Measurements from ENCODE around the gene DNHD1.

The DNHD1 gene

GRCh38 chr11:6565325-6565724 lies 68.2 kb downstream of the DNHD1 start:
- DNase-seq, result no peak

GRCh38 chr11:6565988-6566703 lies 69.1 kb downstream of the DNHD1 start:
- DNase-seq, result no peak

DNA sequence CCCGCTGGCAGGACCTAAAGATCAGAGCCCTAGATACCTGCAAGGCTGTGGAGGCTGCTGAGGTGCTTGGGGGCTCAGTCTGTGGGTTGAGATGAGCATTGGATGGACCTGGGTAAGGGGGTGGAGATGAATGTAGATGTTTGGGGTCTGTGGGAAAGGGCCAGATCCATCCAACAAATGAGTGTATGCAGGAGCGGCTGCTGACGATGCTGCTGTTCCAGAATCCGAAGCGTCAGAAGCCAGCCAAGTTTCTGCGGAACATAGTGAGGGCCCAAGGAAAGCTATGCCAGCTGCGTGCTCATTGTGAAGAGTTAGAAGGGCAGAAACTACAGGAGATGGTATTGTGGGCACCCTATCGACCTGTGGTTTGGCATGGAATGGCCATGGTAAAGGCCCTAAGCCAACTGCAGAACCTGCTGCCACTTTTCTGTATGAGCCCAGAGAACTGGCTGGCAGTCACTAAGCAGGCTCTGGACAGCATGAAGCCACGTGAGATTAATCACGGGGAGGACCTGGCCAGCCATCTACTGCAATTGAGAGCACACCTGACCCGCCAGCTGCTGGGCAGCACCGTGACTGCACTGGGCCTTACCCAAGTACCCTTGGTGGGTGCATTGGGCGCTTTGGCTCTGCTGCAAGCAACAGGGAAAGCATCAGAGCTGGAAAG lies 69.8 kb downstream of the DNHD1 start:
- no peak for DNase-seq

- no peak for DNase-seq
Observed at GRCh38 chr11:6567371-6567745, 70.3 kb downstream of the DNHD1 start.

DNA sequence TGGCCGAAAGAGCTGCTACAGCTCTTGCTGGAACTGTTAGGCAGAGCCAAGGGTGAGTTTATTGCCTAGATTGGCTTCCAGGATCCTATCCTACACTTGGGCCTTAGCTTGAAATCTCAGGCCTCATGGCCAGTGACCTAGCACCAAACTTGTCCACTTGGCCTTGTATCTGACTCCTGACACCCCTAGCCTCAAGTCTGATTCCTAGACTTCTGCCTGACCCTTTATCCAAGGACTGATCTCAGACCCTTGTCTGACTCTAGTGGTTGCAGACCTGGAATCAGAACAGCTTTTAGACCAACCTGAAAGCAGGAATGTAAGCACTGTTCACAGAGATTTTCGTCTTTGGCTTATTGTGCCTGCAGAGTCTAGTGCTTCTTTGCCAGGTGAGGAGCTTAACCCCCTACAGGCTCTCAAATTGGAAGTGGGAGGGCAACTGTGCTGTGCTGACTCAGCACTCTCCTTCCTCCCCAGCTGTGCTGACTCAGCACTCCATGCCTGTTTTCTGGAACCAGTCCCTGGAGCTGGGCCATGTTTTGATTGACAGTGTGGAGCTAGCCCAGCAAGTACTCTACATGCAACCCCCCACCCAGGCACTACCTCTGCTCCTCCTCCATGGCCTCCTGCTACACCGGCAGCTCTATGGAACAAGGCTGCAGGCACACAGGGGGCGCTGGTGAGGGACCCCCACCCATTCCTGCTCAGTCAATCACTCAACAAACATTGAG lies 71.3 kb downstream of the DNHD1 start:
- DNase-seq, result no peak

DNA sequence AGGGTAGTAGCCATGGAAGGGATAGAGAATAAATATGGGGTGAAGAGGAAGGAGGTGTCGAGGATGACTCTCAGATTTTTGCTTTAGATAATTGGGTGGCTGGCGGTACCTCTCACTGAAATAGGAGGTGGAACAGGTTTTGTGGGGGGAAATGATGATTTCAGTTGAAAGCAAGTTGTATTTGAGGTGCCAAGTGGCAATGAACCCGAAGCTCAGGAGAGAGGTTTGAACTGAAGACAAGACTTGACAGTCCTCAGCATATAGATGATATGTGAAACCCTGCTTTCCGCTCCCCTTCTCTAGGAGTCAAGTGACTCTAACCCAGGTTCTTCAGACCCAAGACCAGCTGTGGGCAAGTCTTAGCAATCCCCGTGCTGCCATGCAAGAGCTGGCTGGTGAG lies 72.6 kb downstream of the DNHD1 start:
- DNase-seq, result no peak

GRCh38 chr11:6570691-6571427 lies 73.8 kb downstream of the DNHD1 start:
- no peak for DNase-seq

DNA sequence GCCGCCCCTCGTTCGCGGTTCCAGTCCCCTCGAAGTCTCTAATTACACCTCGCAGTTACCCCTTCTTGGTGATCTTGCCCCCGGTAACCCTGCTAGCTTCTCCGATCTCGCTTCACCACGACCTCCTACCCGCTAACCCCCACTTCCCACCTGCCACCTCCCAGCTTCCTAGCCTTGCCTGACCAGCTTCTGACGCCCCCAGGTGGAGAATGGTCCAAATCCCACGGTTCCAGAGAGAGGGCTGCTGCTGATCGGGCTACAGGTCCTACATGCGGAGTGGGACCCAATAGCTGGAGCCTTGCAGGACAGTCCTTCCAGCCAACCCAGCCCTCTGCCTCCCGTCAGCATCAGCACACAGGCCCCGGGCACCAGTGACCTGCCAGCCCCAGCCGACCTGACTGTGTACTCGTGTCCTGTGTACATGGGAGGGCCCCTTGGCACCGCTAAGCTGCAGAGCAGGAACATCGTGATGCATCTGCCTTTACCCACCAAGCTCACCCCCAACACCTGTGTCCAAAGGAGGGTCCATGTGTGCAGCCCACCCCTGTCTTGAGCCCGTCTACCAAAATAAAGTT lies 74.4 kb downstream of the DNHD1 start:
- no peak for DNase-seq

GRCh38 chr11:6572215-6572614 lies 75.1 kb downstream of the DNHD1 start:
- DNase-seq, result no peak

DNA sequence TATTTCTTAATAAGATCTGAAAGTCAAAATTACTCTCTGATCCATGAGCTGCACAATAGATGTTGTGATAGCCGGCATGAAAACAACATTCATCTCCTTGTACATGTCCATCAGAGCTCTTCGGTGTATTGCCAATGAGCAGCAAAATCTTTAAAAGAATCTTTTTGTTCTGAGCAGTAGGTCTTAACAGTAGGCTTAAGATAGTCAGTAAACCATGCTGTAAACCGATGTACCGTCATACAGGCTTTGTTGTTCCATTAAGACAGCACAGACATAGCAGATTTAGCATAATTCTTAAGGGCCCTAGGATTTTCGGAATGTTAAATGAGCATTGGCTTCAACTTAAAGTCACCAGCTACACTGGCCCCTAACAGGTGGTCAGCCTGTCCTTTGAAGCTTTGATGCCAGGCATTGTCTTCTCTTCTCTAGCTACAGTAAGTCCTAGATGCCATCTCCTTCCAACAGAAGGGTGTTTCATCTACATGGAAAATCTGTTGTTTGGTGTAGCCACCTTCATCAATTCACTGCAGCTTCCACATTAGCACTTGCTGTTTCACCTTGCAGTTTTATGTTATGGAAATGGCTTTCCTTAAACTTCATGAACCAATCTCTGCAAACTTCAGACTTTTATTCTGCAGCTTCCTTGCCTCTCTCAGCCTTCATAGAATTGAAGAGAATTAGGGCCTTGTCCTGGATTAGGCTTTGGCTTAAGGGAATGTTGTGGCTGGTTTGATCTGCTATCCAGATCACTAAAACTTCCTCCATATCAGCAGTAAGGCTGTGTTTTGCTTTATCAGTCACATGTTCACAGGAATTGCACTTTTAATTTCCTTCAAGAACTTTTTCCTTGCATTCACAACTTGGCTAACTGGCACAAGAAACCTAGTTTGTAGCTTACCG lies 78.0 kb downstream of the DNHD1 start:
- no peak for DNase-seq

GRCh38 chr11:6576471-6577373 lies 79.6 kb downstream of the DNHD1 start:
- DNase-seq, result no peak

GRCh38 chr11:6578134-6578533 lies 81.1 kb downstream of the DNHD1 start:
- DNase-seq, result no peak

- no peak for DNase-seq
Observed at GRCh38 chr11:6579681-6580080, 82.6 kb downstream of the DNHD1 start.

DNA sequence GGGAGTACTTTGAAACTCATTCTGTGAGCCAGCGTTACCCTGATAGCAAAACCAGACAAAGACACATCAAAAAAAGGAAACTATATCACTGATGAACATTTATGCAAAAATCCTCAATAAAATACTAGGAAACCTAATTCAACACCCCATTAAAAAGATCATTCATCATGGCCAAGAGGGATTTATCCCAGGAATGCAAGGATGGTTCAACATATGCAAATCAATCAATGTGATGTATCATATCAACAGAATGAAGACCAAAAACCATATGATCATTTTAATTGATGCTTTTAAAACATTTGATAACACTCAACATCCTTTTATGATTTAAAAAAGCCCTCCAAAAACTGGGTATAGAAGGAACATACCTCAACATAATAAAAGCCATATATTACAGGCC lies 86.5 kb downstream of the DNHD1 start:
- no peak for DNase-seq

DNA sequence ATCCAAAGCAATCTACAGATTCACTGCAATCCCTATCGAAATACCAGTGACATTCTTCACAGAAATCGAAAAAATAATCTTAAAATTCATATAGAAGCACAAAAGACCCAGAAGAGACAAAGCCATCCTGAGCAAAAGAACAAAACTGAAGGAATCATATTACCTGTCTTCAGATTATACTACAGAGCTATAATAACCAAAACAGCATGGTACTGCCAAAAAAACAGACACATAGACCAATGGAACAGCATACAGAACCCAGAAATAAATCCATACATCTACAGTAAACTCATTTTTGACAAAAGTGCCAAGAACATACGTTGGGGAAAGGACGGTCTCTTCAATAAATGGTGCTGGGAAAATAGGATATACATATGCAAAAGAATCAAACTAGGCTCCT lies 87.4 kb downstream of the DNHD1 start:
- no peak for DNase-seq

DNA sequence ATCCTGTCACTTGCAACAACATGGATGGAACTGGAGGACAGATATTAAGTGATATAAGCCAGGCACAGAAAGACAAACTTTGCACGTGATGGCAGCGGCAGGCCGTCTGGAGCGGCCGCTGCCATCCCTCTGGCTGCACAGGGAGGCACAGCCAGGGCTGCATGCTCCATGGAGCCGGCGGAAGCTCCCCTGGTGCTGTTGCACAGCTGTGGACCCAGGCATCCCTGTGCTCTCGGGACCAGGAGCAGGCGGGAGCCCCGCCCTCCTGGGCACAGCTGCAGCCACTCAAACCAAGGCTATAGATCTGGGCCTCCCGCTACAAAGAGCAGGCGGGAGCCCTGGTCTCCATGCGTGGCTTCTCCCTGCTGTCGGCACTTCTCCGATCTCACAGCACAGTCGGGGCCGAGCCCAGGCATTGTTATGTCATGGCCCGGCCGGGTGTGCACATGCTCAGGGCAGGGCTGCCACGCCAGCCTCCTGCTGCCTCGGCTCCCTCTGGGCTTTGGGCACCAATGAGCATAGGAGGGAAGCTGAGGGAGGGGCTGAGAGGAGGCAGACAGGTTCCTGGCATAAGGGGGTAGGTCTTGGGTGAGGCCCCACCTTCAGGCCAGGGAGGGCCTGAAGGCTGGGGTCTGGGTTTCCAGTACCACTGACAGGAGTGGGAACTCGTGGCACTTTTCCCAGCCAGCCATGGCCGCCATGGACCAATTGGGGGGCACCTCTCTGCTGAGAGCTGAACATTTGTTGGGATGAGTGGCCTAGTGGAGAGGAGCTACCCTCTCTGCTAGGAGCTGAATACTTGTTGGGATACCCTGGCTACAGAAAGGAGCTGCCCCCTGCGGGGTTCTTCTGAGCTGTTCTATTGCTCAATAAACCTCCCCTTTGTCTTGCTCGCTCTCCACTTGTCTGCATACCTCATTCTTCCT lies 89.6 kb downstream of the DNHD1 start:
- no peak for DNase-seq

DNA sequence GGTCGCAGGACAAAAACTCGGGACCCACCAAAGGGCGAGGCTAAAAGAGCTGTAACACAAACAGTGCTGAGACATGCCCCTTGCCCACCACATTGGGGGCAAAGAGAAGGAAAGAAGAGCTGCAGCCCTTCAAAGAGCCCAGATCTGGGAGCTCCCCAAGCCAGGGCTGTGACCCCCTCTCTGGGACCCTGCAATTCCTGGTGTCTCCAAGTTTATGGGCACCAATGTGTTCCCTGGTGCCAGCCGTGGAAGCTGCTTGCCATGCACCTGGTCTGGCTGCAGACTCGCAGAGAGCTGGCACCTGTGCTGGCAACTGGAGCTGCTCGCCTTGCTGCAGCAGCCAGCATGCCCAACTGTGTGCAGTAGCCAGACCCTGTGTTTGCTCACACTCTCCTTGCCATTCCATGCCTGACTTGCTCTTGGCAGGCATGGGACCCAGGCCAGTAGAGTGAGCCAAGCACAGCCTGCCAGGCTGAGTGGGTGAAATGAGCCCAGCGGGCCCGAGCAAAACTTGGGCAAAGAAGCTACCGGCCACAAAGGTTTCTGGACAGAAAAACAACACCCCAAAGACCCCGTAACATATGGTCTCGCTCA lies 90.4 kb downstream of the DNHD1 start:
- DNase-seq, result no peak

DNA sequence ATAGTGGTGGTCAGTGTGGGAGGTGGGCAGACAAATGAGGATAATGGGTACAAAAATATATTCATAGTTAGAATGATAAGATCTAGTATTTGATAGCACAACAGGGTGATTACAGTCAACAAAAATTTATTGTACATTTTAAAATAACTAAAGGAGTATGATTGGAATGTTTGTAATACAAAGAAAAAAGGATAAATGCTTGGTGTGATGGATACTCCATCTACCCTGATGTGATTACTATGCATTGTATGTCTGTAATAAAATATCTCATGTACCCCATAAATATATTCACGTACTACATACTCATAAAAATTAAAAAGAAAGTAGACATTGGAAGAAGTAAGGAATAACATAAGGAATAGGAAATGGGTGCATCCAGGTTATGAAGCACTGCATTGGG lies 90.9 kb downstream of the DNHD1 start:
- DNase-seq, result no peak

DNA sequence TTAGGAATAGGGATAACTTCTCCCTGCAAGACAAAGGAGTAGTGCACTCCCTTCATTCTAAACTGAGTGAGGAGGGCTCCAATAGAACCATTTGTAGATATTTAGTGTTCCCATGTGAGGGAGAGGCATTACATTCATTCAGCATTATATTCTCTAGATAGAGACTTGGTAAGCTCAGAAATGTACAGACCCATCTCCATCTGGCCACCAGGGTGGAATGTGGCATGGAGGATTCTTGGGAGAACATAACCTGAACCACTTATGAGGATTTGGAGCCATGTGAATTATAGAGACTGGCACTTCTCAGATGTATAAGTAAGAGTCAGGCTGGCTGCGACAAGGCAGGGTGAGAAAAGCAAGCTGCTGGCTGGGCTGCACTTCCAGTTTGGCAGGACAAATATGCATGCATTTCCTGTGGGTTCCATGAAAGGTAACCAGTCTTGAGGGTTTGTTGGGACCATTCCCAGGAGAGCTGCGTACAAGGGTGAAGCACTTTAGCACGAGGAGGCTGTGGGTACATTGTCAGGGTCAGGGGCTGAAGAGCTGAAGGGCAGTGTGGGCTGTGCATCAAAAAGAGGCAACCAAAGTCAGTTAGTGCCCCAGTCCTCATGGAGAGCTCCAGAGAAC lies 97.2 kb downstream of the DNHD1 start:
- no peak for DNase-seq
